Keratinocyte (primary cell): Measurements from ENCODE around the gene CASP4. TPM values are rescaled to one million over a fixed set of nuclear protein-coding genes. Genes with fewer than 3 reads are reported as not detected.

Source experiments
- DNase-seq: peaks from one replicate; pipeline ENCODE4 v3.0.0-alpha.2; 2011; ENCODE audit warnings: low read depth, missing footprints, low spot score
- FAIRE-seq: peaks from 2 replicates; lab custom pipeline; 2011; peaks lifted over from hg19 to GRCh38; lab: Jason Lieb, UNC
- H2AFZ ChIP-seq: 2 replicates; pipeline ENCODE4 v1.6.0; 2012; ENCODE audit warnings: low read length, control low read depth, inconsistent platforms; ENCODE audit not compliant: control insufficient read depth
- H3K27ac ChIP-seq: 2 replicates; pipeline ENCODE4 v1.5.1; 2011; ENCODE audit warnings: low read length; ENCODE audit not compliant: control insufficient read depth, insufficient read depth
- H3K27me3 ChIP-seq: 3 replicates; pipeline ENCODE4 v1.6.0; 2011; ENCODE audit warnings: low read length; ENCODE audit not compliant: control insufficient read depth, insufficient read depth; ENCODE audit errors: extremely low read depth
- H3K36me3 ChIP-seq, 2 experiments: 2 replicates in 1 of 2; 3 replicates in 1 of 2; pipeline ENCODE4 v1.5.1; 2011; ENCODE audit warnings: low read length in 2 of 2, mild to moderate bottlenecking in 1 of 2; ENCODE audit not compliant: control insufficient read depth in 2 of 2, insufficient read depth in 2 of 2; ENCODE audit errors: extremely low read depth in 1 of 2
- H3K4me1 ChIP-seq: 3 replicates; pipeline ENCODE4 v1.5.1; 2011; ENCODE audit warnings: low read length; ENCODE audit not compliant: control insufficient read depth, insufficient read depth; ENCODE audit errors: extremely low read depth
- H3K4me2 ChIP-seq: 3 replicates; pipeline ENCODE4 v1.6.0; 2011; ENCODE audit warnings: low read depth, low read length; ENCODE audit not compliant: control insufficient read depth, insufficient read depth; ENCODE audit errors: extremely low read depth
- H3K4me3 ChIP-seq, 3 experiments: fragments of 200-600 bp in 1 of 3; sonication (generic) in 1 of 3; 2 replicates in 2 of 3; 3 replicates in 1 of 3; pipeline ENCODE4 v1.5.1; 2011 to 2016; ENCODE audit warnings: low read length in 3 of 3, mild to moderate bottlenecking in 3 of 3, control low read depth in 2 of 3, inconsistent platforms in 1 of 3, low read depth in 1 of 3, mixed read lengths in 1 of 3, mixed run types in 1 of 3, moderate library complexity in 1 of 3; ENCODE audit not compliant: control insufficient read depth in 2 of 3, insufficient read depth in 2 of 3; ENCODE audit errors: extremely low read depth in 1 of 3
- H3K79me2 ChIP-seq: 2 replicates; pipeline ENCODE4 v1.6.0; 2012; ENCODE audit warnings: low read length; ENCODE audit not compliant: control insufficient read depth, insufficient read depth
- H3K9ac ChIP-seq: 3 replicates; pipeline ENCODE4 v1.6.0; 2011; ENCODE audit warnings: low read length; ENCODE audit not compliant: control insufficient read depth, insufficient read depth; ENCODE audit errors: extremely low read depth
- H3K9me1 ChIP-seq: 3 replicates; pipeline ENCODE4 v1.6.0; 2011; ENCODE audit warnings: low read length; ENCODE audit not compliant: control insufficient read depth, insufficient read depth; ENCODE audit errors: extremely low read depth
- H3K9me3 ChIP-seq: 2 replicates; pipeline ENCODE4 v1.5.1; 2012; ENCODE audit warnings: low read depth, low read length; ENCODE audit not compliant: control insufficient read depth
- H4K20me1 ChIP-seq: 3 replicates; pipeline ENCODE4 v1.6.0; 2011; ENCODE audit warnings: low read length; ENCODE audit not compliant: control insufficient read depth, insufficient read depth; ENCODE audit errors: extremely low read depth
- EZH2 ChIP-seq: IDR thresholded peaks from one replicate; pipeline ENCODE4 v1.6.1; 2012; ENCODE audit warnings: inconsistent platforms, mild to moderate bottlenecking, low read length, moderate library complexity
- dilution Hi-C: fragments of 300-500 bp; cut with MboI; formaldehyde crosslinking; loops from one replicate; pipeline ENCODE4 v1.7.0; 2020; ENCODE audit warnings: low sequenced_read_pairs; ENCODE audit not compliant: extremely low pct_ligation_motif_present
- polyA plus RNA-seq, 5 experiments: library from polyadenylated mRNA; depleted of rRNA in 3 of 5; stranded (reverse) in 3 of 5; stranded (forward) in 1 of 5; unstranded in 1 of 5; fragments of >200 nt; gene quantifications; 1 replicate in 1 of 5; 2 replicates in 3 of 5; 3 replicates in 1 of 5; pipeline versions ENCODE4 v1.2.1 to v1.2.3, GENCODE V29; 2011 to 2012; ENCODE audit warnings: missing spikeins in 2 of 5, low read depth in 1 of 5, low replicate concordance in 1 of 5
- TF ChIP-seq, protein P1 (sequence below), 3 experiments: IDR thresholded peaks in 1 of 3; conservative IDR thresholded peaks in 1 of 3; optimal IDR thresholded peaks in 1 of 3; 2 replicates in 2 of 3; 3 replicates in 1 of 3; pipeline versions ENCODE3 to v1.5.1; 2011; ENCODE audit warnings: low read length in 3 of 3, mild to moderate bottlenecking in 3 of 3, moderate library complexity in 2 of 3, control low read depth in 1 of 3, inconsistent platforms in 1 of 3; ENCODE audit not compliant: insufficient read depth in 2 of 3; ENCODE audit errors: extremely low read depth in 1 of 3

Gene CASP4
- polyA plus RNA-seq, 1 donor (not counting 4 experiments of a cell fraction or from before 2014, with no cell fraction given), result 127 TPM

DNA sequence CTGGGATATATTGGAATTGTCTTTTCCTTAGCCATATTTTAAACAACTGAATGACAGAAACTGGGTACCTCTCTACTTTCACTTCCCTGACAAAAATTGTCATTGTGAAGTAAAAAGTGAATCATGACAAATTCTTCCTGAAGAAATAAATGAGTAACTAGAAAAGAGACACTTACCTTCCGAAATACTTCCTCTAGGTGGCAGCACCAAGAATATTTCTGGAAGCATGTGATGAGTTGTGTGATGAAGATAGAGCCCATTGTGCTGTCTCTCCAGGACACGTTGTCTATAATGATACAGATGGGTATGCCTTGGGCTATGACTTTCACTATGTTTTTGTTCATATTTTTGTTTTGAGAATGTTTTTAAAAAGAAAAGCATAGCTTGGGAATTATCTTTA is 21.5 kb downstream of the CASP4 start:
- H3K4me1 ChIP-seq, result no peaks in the 10 kb centered on the region
- no peaks in the 10 kb centered on the region for H3K79me2 ChIP-seq
- H3K4me2 ChIP-seq, result no peak overlapping the region
- peak; percentile 38 for DNase-seq
- no peak overlapping the region for H2AFZ ChIP-seq
- peaks cover 27 to 32% of the 10 kb centered on the region in 2 experiments for H3K36me3 ChIP-seq
- no peak overlapping the region for H3K4me3 ChIP-seq
- no peak overlapping the region for H3K9ac ChIP-seq
- FAIRE-seq, result peak; percentile 82
- no peaks in the 10 kb centered on the region for H3K9me3 ChIP-seq
- H3K9me1 ChIP-seq, result no peaks in the 10 kb centered on the region
- H4K20me1 ChIP-seq, result no peaks in the 10 kb centered on the region
- no peak overlapping the region for H3K27ac ChIP-seq
- dilution Hi-C loops, result no loop called here
- TF ChIP-seq, protein P1, sequence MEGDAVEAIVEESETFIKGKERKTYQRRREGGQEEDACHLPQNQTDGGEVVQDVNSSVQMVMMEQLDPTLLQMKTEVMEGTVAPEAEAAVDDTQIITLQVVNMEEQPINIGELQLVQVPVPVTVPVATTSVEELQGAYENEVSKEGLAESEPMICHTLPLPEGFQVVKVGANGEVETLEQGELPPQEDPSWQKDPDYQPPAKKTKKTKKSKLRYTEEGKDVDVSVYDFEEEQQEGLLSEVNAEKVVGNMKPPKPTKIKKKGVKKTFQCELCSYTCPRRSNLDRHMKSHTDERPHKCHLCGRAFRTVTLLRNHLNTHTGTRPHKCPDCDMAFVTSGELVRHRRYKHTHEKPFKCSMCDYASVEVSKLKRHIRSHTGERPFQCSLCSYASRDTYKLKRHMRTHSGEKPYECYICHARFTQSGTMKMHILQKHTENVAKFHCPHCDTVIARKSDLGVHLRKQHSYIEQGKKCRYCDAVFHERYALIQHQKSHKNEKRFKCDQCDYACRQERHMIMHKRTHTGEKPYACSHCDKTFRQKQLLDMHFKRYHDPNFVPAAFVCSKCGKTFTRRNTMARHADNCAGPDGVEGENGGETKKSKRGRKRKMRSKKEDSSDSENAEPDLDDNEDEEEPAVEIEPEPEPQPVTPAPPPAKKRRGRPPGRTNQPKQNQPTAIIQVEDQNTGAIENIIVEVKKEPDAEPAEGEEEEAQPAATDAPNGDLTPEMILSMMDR (optimal IDR thresholded peaks at IDR 0.05 in 1 of 3, IDR thresholded peaks at IDR 0.05 in 1 of 3, conservative IDR thresholded peaks at IDR 0.05 in 1 of 3; ENCODE audit: extremely low read depth in 1 of 3, insufficient read depth in 2 of 3, low read length in 3 of 3), result peak in 2 of 3 experiments; percentile 21 to 47
- no peak for TF ChIP-seq EZH2
- no peaks in the 10 kb centered on the region for H3K27me3 ChIP-seq

DNA sequence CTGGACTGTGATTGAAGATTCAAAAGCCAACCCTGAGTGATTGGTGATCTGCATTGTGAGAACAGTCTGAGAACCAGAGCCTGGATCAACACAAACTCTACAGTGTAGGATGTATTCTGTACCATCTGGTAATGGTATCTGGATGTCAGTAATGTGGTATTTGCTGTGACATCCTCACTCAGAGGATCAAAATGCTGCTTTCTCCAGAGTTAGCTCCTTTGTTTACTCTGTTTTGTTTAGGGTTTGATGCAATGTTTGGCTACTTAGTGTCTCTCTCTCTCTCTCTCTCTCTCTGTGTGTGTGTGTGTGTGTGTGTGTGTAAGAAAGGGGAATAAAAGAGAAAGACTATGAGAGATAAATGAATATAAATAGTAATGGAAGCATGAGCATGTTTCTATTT is 24.3 kb downstream of the CASP4 start:
- no peak overlapping the region for H3K4me2 ChIP-seq
- no peaks in the 10 kb centered on the region for H4K20me1 ChIP-seq
- H3K79me2 ChIP-seq, result no peaks in the 10 kb centered on the region
- DNase-seq, result no peak
- no peak for TF ChIP-seq EZH2
- TF ChIP-seq, protein P1 (optimal IDR thresholded peaks at IDR 0.05 in 1 of 3, IDR thresholded peaks at IDR 0.05 in 1 of 3, conservative IDR thresholded peaks at IDR 0.05 in 1 of 3; ENCODE audit: extremely low read depth in 1 of 3, insufficient read depth in 2 of 3, low read length in 3 of 3), result no peak
- no peak overlapping the region for H2AFZ ChIP-seq
- no peak overlapping the region for H3K4me3 ChIP-seq
- no peaks in the 10 kb centered on the region for H3K4me1 ChIP-seq
- H3K27ac ChIP-seq, result no peak overlapping the region
- peaks cover 14 to 16% of the 10 kb centered on the region in 2 experiments for H3K36me3 ChIP-seq
- no peak overlapping the region for H3K9ac ChIP-seq
- dilution Hi-C loops, result no loop called here
- no peak for FAIRE-seq
- H3K9me1 ChIP-seq, result no peaks in the 10 kb centered on the region
- H3K27me3 ChIP-seq, result no peaks in the 10 kb centered on the region
- no peaks in the 10 kb centered on the region for H3K9me3 ChIP-seq
